ENCODE measurements around the gene CAMTA1.
A peak's percentile ranks its signal among the peaks of the same experiment; 100 is the strongest.
"Not testable (repeated sequence)": the region's sequence is repeated elsewhere in the genome, so short reads cannot be mapped to it uniquely, and the experiment has no call there.

CAMTA1 gene

DNA sequence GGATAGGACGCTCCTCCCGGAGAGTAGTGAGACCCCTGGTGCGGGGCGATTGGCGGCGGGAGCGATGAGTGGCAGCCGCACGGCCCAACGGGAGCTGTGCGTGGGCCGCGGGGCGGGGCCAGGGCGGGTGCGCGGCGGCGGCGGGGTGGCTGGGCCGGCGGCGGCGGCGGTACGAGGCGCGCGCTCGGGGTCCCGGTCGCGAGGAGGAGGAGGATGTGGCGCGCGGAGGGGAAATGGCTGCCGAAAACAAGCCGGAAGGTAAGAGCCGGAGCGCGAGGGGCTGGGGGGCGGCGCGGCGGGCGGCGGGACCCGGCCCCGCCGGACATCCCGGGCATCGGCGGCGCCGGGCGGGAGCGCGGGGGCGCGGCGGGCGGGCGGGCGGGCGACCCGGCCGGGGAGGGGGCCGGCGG, at the start of gene CAMTA1:
Gene CAMTA1 (plus strand): TSS at position 137 of the 410 bp plus-strand sequence. CDS start 77 bp downstream, at position 214.
- Histone ChIP-seq H3K27me3 (ENCODE audit: control insufficient read depth in 1 of 2, insufficient read depth in 2 of 2, low read length in 2 of 2) (no peaks in the 10 kb centered on the region), H3K4me3 (ENCODE audit: low read depth in 1 of 2, low read length in 2 of 2) (peak within 1 kb of the TSS; percentile 74 to 84), H3K36me3 (ENCODE audit: insufficient read depth, low read length) (no peaks in the 10 kb centered on the region), H3K4me1 (ENCODE audit: insufficient read depth, low read length) (peaks cover 16% of the 10 kb centered on the region), H3K27ac (ENCODE audit: low read depth, low read length) (peak within 1 kb of the TSS; percentile 99), H3K9me3 (ENCODE audit: low read length) (no peaks in the 10 kb centered on the region), H3K9ac (ENCODE audit: low read length) (peak within 1 kb of the TSS; percentile 64)

GRCh38 chr1:6738987-6739676, 46.1 kb upstream of the CAMTA1 start:
- H3K9ac ChIP-seq (ENCODE audit: low read length) = no peak overlapping the region
- H3K9me3 ChIP-seq (ENCODE audit: low read length) = no peaks in the 10 kb centered on the region
- peaks cover 14% of the 10 kb centered on the region for H3K4me1 ChIP-seq (ENCODE audit: insufficient read depth, low read length)
- H3K27me3 ChIP-seq (ENCODE audit: control insufficient read depth in 1 of 2, insufficient read depth in 2 of 2, low read length in 2 of 2) = no peaks in the 10 kb centered on the region
- no peak overlapping the region for H3K4me3 ChIP-seq (ENCODE audit: low read depth in 1 of 2, low read length in 2 of 2)
- H3K36me3 ChIP-seq (ENCODE audit: insufficient read depth, low read length) = no peaks in the 10 kb centered on the region
- no peak overlapping the region for H3K27ac ChIP-seq (ENCODE audit: low read depth, low read length)

- H3K27me3 ChIP-seq (ENCODE audit: control insufficient read depth in 1 of 2, insufficient read depth in 2 of 2, low read length in 2 of 2); H3K9ac ChIP-seq (ENCODE audit: low read length); H3K36me3 ChIP-seq (ENCODE audit: insufficient read depth, low read length); H3K9me3 ChIP-seq (ENCODE audit: low read length); H3K4me3 ChIP-seq (ENCODE audit: low read depth in 1 of 2, low read length in 2 of 2); H3K27ac ChIP-seq (ENCODE audit: low read depth, low read length): not testable (repeated sequence)
- peaks cover 14% of the 10 kb centered on the region for H3K4me1 ChIP-seq (ENCODE audit: insufficient read depth, low read length)
These were observed 42.5 kb upstream of the CAMTA1 start for GRCh38 chr1:6742676-6743188.

DNA sequence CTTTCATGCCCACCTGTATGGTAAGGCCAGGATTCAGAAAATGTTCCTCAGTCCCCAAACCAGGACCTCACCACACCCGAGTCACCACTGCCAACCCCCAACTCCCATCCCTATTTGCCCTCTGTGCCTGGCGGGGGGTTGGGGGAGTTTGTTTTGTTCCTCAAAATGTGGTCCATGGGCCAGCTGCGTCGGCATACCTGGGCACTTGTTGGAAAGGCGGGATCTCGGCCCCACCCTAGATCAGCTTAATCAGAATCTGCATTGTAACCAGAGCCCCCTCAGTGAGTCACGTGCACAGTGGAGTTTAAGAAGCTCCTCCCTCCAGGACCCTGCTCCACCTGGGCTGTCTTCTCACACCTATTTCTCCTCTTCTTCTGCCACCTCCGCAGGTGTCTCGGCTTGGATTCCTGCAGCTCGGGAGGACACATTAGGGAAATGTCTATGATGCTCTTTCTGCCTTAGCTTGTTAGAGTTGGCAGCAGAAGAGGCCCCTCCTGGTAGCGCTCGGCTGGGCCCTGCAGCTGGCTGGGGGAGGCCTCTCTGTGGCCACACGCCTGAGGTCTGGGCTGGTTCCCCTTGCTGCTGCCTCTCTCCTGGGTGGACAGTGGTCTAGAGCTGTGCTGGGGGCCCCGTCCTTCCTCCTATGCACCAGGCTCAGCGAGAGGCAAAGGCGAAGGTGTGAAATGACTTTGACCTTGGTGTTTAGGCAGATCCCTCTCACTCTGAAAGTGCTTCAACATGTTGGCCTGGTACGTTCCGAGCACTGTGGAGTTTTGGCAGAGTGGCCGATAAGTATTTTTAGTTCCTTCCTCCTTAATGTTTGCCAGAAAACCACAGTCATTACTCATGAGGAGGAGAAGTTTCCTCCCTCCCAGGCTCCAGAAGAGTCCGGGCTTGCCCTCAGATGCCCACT, 41.8 kb upstream of the CAMTA1 start:
- Histone ChIP-seq H3K9me3 (ENCODE audit: low read length) (no peaks in the 10 kb centered on the region), H3K4me3 (ENCODE audit: low read depth in 1 of 2, low read length in 2 of 2) (peak overlapping the region in 1 of 2 donors; percentile 49), H3K27ac (ENCODE audit: low read depth, low read length) (peak overlapping the region; percentile 65), H3K9ac (ENCODE audit: low read length) (peak overlapping the region; percentile 27), H3K27me3 (ENCODE audit: control insufficient read depth in 1 of 2, insufficient read depth in 2 of 2, low read length in 2 of 2) (no peaks in the 10 kb centered on the region), H3K36me3 (ENCODE audit: insufficient read depth, low read length) (no peaks in the 10 kb centered on the region), H3K4me1 (ENCODE audit: insufficient read depth, low read length) (peaks cover 14% of the 10 kb centered on the region)

DNA sequence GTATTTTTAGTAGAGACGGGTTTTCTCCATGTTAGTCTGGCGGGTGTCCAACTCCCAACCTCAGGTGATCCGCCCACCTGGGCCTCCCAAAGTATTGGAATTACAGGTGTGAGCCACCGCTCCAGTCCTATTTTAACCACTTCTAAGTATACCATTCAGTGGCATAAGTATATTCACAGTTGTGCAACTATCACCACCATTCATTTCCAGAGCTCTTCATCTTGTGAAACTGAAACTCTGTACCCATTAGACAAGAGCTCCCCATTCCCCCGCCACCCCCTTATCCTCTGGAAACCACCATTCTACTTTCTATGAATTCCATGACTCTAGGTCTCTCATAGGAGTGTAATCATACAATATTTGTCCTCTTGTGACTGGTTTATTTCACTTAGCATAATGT, 40.2 kb upstream of the CAMTA1 start:
- Histone ChIP-seq H3K9me3 (ENCODE audit: low read length) (no peaks in the 10 kb centered on the region), H3K36me3 (ENCODE audit: insufficient read depth, low read length) (no peaks in the 10 kb centered on the region), H3K9ac (ENCODE audit: low read length) (no peak overlapping the region), H3K4me3 (ENCODE audit: low read depth in 1 of 2, low read length in 2 of 2) (no peak overlapping the region), H3K4me1 (ENCODE audit: insufficient read depth, low read length) (peaks cover 14% of the 10 kb centered on the region), H3K27ac (ENCODE audit: low read depth, low read length) (no peak overlapping the region), H3K27me3 (ENCODE audit: control insufficient read depth in 1 of 2, insufficient read depth in 2 of 2, low read length in 2 of 2) (no peaks in the 10 kb centered on the region)

GRCh38 chr1:6747674-6748073, 37.6 kb upstream of the CAMTA1 start:
- Histone ChIP-seq H3K9me3 (ENCODE audit: low read length) (no peaks in the 10 kb centered on the region), H3K4me3 (ENCODE audit: low read depth in 1 of 2, low read length in 2 of 2) (no peak overlapping the region), H3K27me3 (ENCODE audit: control insufficient read depth in 1 of 2, insufficient read depth in 2 of 2, low read length in 2 of 2) (no peaks in the 10 kb centered on the region), H3K36me3 (ENCODE audit: insufficient read depth, low read length) (no peaks in the 10 kb centered on the region), H3K27ac (ENCODE audit: low read depth, low read length) (no peak overlapping the region), H3K9ac (ENCODE audit: low read length) (no peak overlapping the region), H3K4me1 (ENCODE audit: insufficient read depth, low read length) (peaks cover 14% of the 10 kb centered on the region)

GRCh38 chr1:6750490-6750889, 34.8 kb upstream of the CAMTA1 start:
- no peaks in the 10 kb centered on the region for H3K9me3 ChIP-seq (ENCODE audit: low read length)
- H3K4me3 ChIP-seq (ENCODE audit: low read depth in 1 of 2, low read length in 2 of 2) = no peak overlapping the region
- no peaks in the 10 kb centered on the region for H3K27me3 ChIP-seq (ENCODE audit: control insufficient read depth in 1 of 2, insufficient read depth in 2 of 2, low read length in 2 of 2)
- no peak overlapping the region for H3K9ac ChIP-seq (ENCODE audit: low read length)
- no peak overlapping the region for H3K27ac ChIP-seq (ENCODE audit: low read depth, low read length)
- H3K4me1 ChIP-seq (ENCODE audit: insufficient read depth, low read length) = no peaks in the 10 kb centered on the region
- H3K36me3 ChIP-seq (ENCODE audit: insufficient read depth, low read length) = no peaks in the 10 kb centered on the region

DNA sequence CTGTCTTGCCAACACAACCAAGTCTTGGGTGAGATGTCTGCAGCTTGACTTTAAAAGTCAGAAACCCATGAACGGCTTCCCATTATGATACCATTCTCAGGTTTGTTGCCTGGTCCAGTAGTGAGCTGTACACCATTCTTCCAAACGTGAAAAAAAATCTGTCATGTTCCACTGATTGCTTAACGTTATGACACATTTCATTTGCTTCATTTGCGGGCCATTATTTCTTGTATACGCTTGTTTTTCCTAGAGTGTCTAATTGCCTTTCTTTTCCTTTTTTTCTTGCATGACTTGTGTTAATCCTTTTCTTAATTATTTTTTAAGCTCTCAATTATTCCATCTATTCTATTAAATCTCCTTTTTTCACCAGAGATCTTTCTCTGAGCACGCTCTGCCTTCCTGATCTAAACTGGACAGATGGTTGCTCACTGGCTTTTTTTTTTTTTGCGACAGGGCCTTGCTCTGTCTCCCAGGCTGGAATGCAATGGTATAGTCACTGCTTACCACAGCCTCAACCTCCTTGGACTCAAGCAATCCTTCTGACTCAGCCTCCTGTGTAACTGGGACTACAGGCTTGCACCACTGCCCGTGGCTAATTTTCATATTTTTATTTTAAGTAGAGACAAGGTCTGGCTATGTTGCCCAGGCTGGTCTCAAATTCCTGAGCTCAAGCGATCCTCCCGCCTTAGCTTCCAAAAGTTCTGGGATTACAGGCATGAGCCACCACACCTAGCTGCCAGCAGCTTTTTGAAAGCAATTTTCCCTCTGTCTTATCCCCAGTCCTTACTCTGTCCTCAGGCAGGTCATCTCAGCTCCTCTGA, 31.7 kb upstream of the CAMTA1 start:
- no peak overlapping the region for H3K27ac ChIP-seq (ENCODE audit: low read depth, low read length)
- no peaks in the 10 kb centered on the region for H3K36me3 ChIP-seq (ENCODE audit: insufficient read depth, low read length)
- H3K9ac ChIP-seq (ENCODE audit: low read length) = no peak overlapping the region
- no peaks in the 10 kb centered on the region for H3K4me1 ChIP-seq (ENCODE audit: insufficient read depth, low read length)
- H3K27me3 ChIP-seq (ENCODE audit: control insufficient read depth in 1 of 2, insufficient read depth in 2 of 2, low read length in 2 of 2) = no peaks in the 10 kb centered on the region
- H3K4me3 ChIP-seq (ENCODE audit: low read depth in 1 of 2, low read length in 2 of 2) = no peak overlapping the region
- no peaks in the 10 kb centered on the region for H3K9me3 ChIP-seq (ENCODE audit: low read length)

DNA sequence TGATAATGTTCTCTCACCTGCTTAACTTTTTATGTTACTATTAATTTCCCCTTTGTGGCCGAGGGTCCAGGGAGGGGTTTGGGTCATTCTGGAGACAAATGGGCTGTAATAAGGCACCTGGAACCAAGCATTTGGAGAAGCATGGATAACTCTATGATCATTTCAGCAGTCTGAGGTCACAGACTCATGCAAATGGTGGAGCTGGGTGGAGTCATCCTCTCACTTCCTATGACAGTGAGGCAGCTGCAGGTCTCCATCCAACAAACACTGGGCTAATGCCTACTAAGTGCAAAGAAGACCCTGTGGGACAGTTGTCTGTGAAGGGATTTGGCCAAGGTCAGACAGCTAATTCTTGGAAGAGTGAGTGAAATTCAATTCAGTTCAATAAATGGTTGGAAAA, 28.8 kb upstream of the CAMTA1 start:
- H3K36me3 ChIP-seq (ENCODE audit: insufficient read depth, low read length) = no peaks in the 10 kb centered on the region
- H3K9me3 ChIP-seq (ENCODE audit: low read length) = no peaks in the 10 kb centered on the region
- no peaks in the 10 kb centered on the region for H3K4me1 ChIP-seq (ENCODE audit: insufficient read depth, low read length)
- no peak overlapping the region for H3K4me3 ChIP-seq (ENCODE audit: low read depth in 1 of 2, low read length in 2 of 2)
- H3K27ac ChIP-seq (ENCODE audit: low read depth, low read length) = no peak overlapping the region
- H3K27me3 ChIP-seq (ENCODE audit: control insufficient read depth in 1 of 2, insufficient read depth in 2 of 2, low read length in 2 of 2) = no peaks in the 10 kb centered on the region
- no peak overlapping the region for H3K9ac ChIP-seq (ENCODE audit: low read length)

GRCh38 chr1:6757719-6758435, 27.4 kb upstream of the CAMTA1 start:
- Histone ChIP-seq H3K4me1 (ENCODE audit: insufficient read depth, low read length) (no peaks in the 10 kb centered on the region), H3K4me3 (ENCODE audit: low read depth in 1 of 2, low read length in 2 of 2) (no peak overlapping the region), H3K27me3 (ENCODE audit: control insufficient read depth in 1 of 2, insufficient read depth in 2 of 2, low read length in 2 of 2) (no peaks in the 10 kb centered on the region), H3K9ac (ENCODE audit: low read length) (no peak overlapping the region), H3K36me3 (ENCODE audit: insufficient read depth, low read length) (no peaks in the 10 kb centered on the region), H3K9me3 (ENCODE audit: low read length) (no peaks in the 10 kb centered on the region), H3K27ac (ENCODE audit: low read depth, low read length) (no peak overlapping the region)

Measured in muscle layer of colon (tissue), 2 donors.